Bronchial epithelial cell (primary cell): Measurements from ENCODE around the gene ANK3. TPM values are rescaled to one million over a fixed set of nuclear protein-coding genes. Genes with fewer than 3 reads are reported as not detected.
A peak's percentile ranks its signal among the peaks of the same experiment; 100 is the strongest.

ENCODE experiments used
- DNase-seq: peaks from one replicate; pipeline ENCODE4 v3.0.0-alpha.2; 2010; ENCODE audit warnings: low read depth
- FAIRE-seq: peaks from 2 replicates; lab custom pipeline; 2011; peaks lifted over from hg19 to GRCh38; lab: Jason Lieb, UNC
- H3K27me3 ChIP-seq: 2 replicates; pipeline ENCODE4 v1.5.1; 2011; ENCODE audit warnings: low read length; ENCODE audit not compliant: control insufficient read depth, insufficient read depth
- H3K36me3 ChIP-seq: 2 replicates; pipeline ENCODE4 v1.5.1; 2011; ENCODE audit warnings: low read length; ENCODE audit not compliant: control insufficient read depth, insufficient read depth
- H3K4me3 ChIP-seq: 2 replicates; pipeline ENCODE4 v1.5.1; 2011; ENCODE audit warnings: mild to moderate bottlenecking, low read depth, low read length, control low read depth
- total RNA-seq: library from RNA; depleted of rRNA; stranded (reverse); fragments of >200 nt; gene quantifications from 2 replicates; pipeline ENCODE4 v1.2.1, GENCODE V29; 2014
- TF ChIP-seq, protein P1 (sequence below): IDR thresholded peaks from 2 replicates; pipeline ENCODE4 v1.5.1; 2011; ENCODE audit warnings: mild to moderate bottlenecking, moderate library complexity, low read length, control low read depth, inconsistent platforms; ENCODE audit not compliant: insufficient read depth, severe bottlenecking

ANK3 gene
- total RNA-seq, 1 donor from 2014 or later, result 7.9 TPM

DNA sequence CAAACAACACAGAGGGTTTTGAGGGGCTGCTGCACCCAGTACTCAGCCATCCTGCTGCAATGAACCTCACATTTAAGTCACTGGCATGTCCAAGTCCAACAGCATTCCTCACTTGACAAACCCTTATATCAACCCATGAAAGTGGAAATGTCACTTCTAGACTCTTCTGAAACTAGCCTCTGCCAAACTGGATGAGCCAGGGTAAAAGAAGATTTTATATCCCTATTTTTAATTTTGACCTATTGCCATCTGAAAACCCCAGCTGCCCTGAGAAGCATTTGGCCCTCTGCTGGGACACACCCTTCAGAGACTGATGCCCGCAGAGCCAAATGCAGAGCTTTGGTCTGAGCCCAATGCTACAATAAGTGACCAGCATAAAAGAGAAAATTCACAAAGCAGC is 201.1 kb downstream of the ANK3 start:
- FAIRE-seq (no peak), DNase-seq (no peak)
- no peaks in the 10 kb centered on the region for H3K36me3 ChIP-seq
- TF ChIP-seq, protein P1, sequence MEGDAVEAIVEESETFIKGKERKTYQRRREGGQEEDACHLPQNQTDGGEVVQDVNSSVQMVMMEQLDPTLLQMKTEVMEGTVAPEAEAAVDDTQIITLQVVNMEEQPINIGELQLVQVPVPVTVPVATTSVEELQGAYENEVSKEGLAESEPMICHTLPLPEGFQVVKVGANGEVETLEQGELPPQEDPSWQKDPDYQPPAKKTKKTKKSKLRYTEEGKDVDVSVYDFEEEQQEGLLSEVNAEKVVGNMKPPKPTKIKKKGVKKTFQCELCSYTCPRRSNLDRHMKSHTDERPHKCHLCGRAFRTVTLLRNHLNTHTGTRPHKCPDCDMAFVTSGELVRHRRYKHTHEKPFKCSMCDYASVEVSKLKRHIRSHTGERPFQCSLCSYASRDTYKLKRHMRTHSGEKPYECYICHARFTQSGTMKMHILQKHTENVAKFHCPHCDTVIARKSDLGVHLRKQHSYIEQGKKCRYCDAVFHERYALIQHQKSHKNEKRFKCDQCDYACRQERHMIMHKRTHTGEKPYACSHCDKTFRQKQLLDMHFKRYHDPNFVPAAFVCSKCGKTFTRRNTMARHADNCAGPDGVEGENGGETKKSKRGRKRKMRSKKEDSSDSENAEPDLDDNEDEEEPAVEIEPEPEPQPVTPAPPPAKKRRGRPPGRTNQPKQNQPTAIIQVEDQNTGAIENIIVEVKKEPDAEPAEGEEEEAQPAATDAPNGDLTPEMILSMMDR, result no peak
- no peaks in the 10 kb centered on the region for H3K27me3 ChIP-seq
- H3K4me3 ChIP-seq, result no peak overlapping the region

DNA sequence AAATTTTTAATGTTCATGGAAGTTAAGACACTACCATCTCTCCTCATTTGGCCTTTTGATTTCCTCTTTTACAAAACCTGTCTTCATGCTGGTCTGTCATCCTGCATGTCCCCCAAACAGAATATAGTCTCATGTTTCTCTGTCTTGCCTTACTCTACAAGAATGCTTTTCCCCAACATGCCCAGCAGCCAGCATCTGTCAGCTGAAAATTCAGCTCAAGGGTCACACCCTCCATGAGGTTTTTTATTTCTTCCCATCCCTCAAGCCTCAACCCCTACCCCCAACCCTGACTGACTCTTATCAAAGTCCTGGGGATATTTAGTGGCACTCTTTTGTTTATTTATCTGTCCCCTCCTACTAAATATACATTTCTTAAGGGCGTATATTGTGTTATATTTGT is 202.0 kb downstream of the ANK3 start:
- DNase-seq (no peak), FAIRE-seq (no peak)
- Histone ChIP-seq H3K36me3 (no peaks in the 10 kb centered on the region), H3K4me3 (no peak overlapping the region), H3K27me3 (no peaks in the 10 kb centered on the region)
- TF ChIP-seq, protein P1, result no peak

DNA sequence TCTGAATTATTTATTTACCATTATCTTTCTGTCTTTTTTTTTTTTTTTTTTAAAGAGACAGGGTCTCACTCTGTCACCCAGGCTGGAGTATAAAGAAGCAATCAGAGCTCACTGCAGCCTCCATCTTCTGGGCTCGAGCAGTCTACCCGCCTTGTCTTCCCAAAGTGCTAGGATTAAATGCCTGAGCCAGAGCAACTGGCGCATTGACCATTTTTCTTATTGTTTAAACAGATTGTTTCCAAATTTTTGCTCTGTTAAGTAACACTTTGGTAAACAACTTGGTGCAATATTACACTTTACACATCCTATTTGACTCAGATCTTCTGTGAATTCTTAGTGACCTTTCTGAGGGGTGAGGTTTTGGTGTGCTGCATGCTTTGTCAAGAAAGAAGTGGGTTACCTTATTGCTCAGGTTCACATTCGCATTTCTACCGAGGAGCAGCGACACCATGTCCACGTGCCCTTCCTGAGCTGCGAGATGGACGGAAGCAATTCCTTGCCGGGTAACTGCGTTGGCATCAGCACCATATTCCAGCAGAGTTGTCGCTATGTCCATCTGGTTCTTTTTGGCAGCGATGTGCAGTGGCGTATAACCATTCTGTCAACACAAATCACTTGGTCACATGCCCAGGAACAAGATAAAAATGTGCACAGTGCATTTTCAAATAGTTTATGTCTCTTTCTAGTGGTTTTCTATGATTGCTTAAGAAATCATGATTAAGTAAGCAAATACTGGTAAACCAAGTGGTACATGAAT is 203.2 kb downstream of the ANK3 start:
- no peaks in the 10 kb centered on the region for H3K27me3 ChIP-seq
- DNase-seq (peak; percentile 45), FAIRE-seq (no peak)
- TF ChIP-seq, protein P1, result no peak
- H3K4me3 ChIP-seq, result no peak overlapping the region
- H3K36me3 ChIP-seq, result no peaks in the 10 kb centered on the region

DNA sequence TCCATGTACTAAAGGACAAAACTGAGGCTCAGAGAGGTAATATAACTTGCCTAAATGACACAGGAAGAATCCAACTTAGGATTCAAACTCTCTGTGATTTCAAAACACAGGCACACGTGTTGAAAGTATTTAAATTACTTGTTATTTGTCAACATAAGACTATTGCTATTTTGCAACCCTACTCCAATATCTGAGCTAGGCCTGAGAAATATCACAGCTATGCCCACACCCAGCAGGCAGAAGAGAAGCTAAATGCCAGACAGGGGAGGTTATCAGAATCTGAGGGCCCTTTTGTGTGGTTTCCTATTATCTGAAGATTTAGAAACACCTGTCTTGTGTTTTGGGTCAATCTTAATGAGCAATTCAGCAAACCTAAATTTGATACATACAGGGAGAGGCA is 204.3 kb downstream of the ANK3 start:
- H3K36me3 ChIP-seq, result no peaks in the 10 kb centered on the region
- DNase-seq (peak; percentile 24), FAIRE-seq (no peak)
- no peaks in the 10 kb centered on the region for H3K27me3 ChIP-seq
- no peak overlapping the region for H3K4me3 ChIP-seq
- TF ChIP-seq, protein P1, result no peak

DNA sequence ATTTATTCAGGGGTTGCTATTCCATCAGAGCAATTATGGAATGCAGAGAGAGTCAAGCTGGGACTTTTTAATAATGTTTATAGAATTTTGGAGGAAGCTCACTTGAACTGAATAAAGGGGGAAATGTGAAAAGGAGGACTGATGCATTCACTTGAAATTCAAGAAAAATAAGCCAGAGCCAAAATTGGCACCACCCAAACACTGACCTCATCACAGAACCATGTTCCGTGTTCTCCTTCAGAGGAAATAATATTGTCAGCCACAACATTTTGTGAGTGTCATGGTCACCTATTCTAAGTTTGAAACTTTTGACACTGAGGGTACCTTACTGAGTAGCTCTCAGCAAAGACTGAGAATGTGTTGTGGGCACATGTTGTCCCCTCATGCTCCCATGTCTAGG is 207.0 kb downstream of the ANK3 start:
- DNase-seq (no peak), FAIRE-seq (peak; percentile 47)
- TF ChIP-seq, protein P1, result no peak
- Histone ChIP-seq H3K4me3 (no peak overlapping the region), H3K27me3 (no peaks in the 10 kb centered on the region), H3K36me3 (no peaks in the 10 kb centered on the region)

DNA sequence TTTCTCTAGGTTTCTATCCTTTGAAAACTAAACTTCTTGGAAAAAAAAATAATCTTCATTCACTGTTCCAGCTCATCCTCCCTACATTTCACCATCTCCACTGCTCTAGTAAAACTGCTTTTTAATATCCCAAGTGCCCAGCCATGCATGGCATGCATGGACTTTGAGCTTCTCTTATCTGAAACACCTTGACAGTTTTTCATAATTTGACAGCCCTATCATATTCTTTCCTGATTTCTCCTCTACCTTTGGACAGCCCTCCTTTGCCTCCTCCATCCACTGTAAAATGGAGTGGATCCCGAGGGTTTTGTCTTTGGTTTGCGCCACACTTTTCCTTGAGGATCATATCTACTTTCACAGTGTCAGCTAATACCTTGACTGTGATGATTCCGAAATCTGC is 212.8 kb downstream of the ANK3 start:
- TF ChIP-seq, protein P1, result no peak
- Histone ChIP-seq H3K27me3 (no peaks in the 10 kb centered on the region), H3K4me3 (no peak overlapping the region), H3K36me3 (no peaks in the 10 kb centered on the region)
- DNase-seq, result no peak
- FAIRE-seq, result no peak
